NCI-H2196 (cell line): Measurements from ENCODE around the gene RAPGEF3.
A peak's percentile ranks its signal among the peaks of the same experiment; 100 is the strongest.

ENCODE experiments used
- DNase-seq: peaks from one replicate; lab custom pipeline; 2025; ENCODE audit not compliant: unreplicated experiment; lab: John Stamatoyannopoulos, UW

Gene RAPGEF3

DNA sequence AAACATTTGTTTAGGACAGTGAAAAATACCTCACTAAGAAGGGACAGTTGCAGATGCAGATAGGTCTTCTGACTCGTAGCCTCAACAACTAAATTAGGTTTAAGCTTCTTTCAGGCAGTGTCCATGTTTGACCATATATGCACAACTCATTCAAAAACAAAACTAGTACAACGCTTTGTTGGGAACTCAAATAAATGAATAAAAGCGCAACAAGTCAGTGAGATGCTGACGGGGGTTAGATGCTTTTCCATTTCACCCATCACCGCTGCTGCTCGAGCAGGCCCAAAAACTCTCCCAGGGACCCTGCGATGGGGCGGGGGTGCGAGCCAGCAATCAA is 53.5 kb downstream of the RAPGEF3 start:
- no peak for DNase-seq

DNA sequence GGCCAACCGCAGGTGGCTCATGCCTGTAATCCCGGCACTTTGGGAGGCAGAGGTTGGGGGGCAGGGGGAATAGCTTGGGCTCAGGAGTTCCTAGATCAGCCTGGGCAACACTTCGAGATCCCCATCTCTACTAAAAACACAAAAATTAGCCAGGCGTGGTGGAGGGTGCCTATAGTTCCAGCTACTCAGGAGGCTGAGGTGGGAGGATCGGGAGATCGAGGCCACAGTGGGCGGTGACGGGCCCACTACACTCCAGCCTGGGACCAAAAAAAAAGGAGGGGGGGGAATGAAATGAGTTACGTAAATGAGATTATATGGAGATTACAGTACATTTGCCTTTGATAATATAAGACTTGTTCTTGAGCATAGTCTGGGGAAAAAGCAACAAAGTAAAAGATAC is 54.0 kb downstream of the RAPGEF3 start:
- DNase-seq: no peak

- DNase-seq: no peak
Observed at GRCh38 chr12:47700263-47700662, 58.4 kb downstream of the RAPGEF3 start.

GRCh38 chr12:47698631-47699030 is 60.0 kb downstream of the RAPGEF3 start:
- no peak for DNase-seq

DNA sequence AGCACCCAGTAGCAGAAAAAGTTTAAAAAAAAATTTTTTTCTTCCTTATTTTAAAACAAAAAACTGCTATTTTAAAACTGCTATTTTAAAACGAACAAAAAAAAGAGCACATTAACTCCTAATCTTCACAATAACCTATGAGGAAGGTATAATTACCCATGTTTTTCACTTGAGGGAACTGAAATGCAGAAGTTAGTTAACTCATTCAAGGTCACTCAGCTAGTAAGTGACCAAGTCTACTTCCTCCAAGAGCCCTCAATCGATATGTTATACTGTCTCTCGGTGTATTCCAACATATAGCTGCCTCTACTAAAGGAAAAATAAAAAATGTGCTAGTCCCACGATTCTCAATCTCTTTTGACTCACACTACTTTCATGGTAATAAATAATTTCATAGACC is 60.6 kb downstream of the RAPGEF3 start:
- DNase-seq: no peak

GRCh38 chr12:47689215-47689614 is 69.5 kb downstream of the RAPGEF3 start:
- no peak for DNase-seq

GRCh38 chr12:47687636-47688035 is 71.0 kb downstream of the RAPGEF3 start:
- DNase-seq: no peak

GRCh38 chr12:47686645-47687240 is 71.9 kb downstream of the RAPGEF3 start:
- peak; percentile 47 for DNase-seq
